Upper lobe of left lung (tissue), 6 donors: ENCODE results near the gene HIPK1. TPM values are rescaled to one million over a fixed set of nuclear protein-coding genes. Genes with fewer than 3 reads are reported as not detected.

Experiments used
- ATAC-seq, 2 donors: fragments of 200-7000 bp; cut with Tn5 transposase; one replicate each; pipeline ENCODE4 v1.9.1; 2022; ENCODE audit warnings: mild to moderate bottlenecking in 2 of 2, moderate library complexity in 2 of 2; ENCODE audit not compliant: low FRiP score in 2 of 2
- DNase-seq, 2 donors: peaks; one replicate each; pipeline ENCODE4 v3.0.0-alpha.2; 2019 to 2020
- H3K27ac ChIP-seq, 4 donors: fragments of 200-600 bp; sonication (generic); one replicate each; pipeline ENCODE4 v1.5.1; 2016 to 2019
- H3K27me3 ChIP-seq, 4 donors: fragments of 200-600 bp; sonication (generic); one replicate each; pipeline ENCODE4 v1.5.1; 2017 to 2019
- H3K36me3 ChIP-seq, 4 donors: fragments of 200-600 bp; sonication (generic); one replicate each; pipeline ENCODE4 v1.5.1; 2016 to 2019
- H3K4me1 ChIP-seq, 4 donors: fragments of 200-600 bp; sonication (generic); one replicate each; pipeline ENCODE4 v1.5.1; 2018 to 2019
- H3K4me3 ChIP-seq, 4 donors: fragments of 200-600 bp; sonication (generic); one replicate each; pipeline ENCODE4 v1.5.1; 2017 to 2019; ENCODE audit warnings: mild to moderate bottlenecking in 2 of 4, moderate library complexity in 1 of 4
- H3K9me3 ChIP-seq, 4 donors: fragments of 200-600 bp; sonication (generic); one replicate each; pipeline ENCODE4 v1.5.1; 2018 to 2019
- EP300 ChIP-seq, 4 donors: sonication (generic); formaldehyde crosslinking; IDR thresholded peaks; one replicate each; pipeline ENCODE4 v1.5.1; 2017; ENCODE audit warnings: antibody characterized with exemption in 4 of 4, control low read depth in 2 of 4
- POLR2A ChIP-seq, 4 donors: fragments of 450-650 bp; IDR thresholded peaks; one replicate each; pipeline ENCODE4 v1.5.1; 2016 to 2017; ENCODE audit warnings: antibody characterized with exemption in 4 of 4, mild to moderate bottlenecking in 2 of 4
- POLR2AphosphoS5 ChIP-seq, 2 donors: sonication (generic); formaldehyde crosslinking; IDR thresholded peaks; one replicate each; pipeline ENCODE4 v1.5.1; 2017; ENCODE audit warnings: antibody characterized with exemption in 2 of 2
- WGBS, 2 donors: methylation state at CpG; one replicate each; pipeline ENCODE4 v1.1.5; 2017 to 2018; 5-methylcytosine and 5-hydroxymethylcytosine counted together
- total RNA-seq, 6 donors: library from RNA; depleted of rRNA in 4 of 6; stranded (reverse); fragments of >200 nt in 4 of 6; gene quantifications; one replicate each; pipeline versions ENCODE4 v1.1.0 to v1.2.1, GENCODE V29; 2016 to 2021
- TF ChIP-seq, protein P1 (sequence below), 6 experiments: fragments of 450-650 bp in 4 of 6; fragments of 200-600 bp in 2 of 6; sonication (generic) in 2 of 6; IDR thresholded peaks; one replicate each; pipeline ENCODE4 v1.5.1; 2016 to 2019; ENCODE audit warnings: antibody characterized with exemption in 6 of 6
- donor health status: DM: no; HTN: no; CAD: no; lungs with moderate emphysema.
- donor health status: DM: no; HTN: yes; CAD: no; lungs with severe emphysema.

The HIPK1 gene
- 10 to 100 TPM; 31.4 to 85.5 (median 64.0) TPM for total RNA-seq

DNA sequence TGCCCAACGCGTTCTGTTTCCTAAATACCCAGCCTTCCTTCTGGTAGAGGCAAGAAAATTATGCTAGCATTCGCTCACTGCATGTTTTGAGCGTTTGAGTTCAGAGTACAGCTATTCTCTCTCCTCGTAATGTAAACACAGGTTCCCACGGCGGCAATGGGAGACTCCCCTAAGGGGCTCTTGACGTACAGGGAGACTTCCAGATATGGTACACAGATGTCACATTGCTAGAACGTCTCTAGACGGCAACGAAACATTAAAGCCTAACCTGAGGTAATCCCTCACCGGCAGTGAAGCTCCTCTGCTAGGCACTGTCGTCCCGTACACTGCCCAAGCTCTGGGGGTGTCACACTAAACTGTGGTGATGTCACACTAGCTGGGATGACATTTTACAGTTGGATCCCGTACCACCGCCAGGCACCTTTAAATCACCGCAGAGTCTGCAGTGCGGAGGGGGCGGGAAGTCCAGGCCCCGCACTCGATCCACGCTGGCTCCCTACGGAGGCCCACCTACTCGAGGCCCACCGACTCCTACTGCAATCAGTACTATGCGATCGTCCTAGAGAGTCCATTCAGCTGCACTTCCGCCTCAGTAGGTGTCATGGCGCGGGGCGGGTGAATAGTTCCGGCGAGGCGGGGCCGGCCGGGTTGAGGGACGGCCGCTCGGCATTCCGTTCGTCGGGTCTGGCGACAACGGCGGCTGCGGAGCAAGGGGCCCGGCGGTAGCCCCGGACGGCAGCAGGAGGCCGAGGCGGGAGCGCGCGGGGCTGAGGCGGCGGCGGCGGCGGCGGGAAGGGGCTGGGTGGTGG is at the start of gene HIPK1:
HIPK1 (plus strand) TSS at position 384 of the 809 bp plus-strand sequence.
- peaks cover 23 to 48% (median 38%) of the 10 kb centered on the region in 4 donors for H3K4me1 ChIP-seq
- WGBS, 2 donors = 0 to 1% methylated on average over 20 to 27 of the region's 61 CpGs
- H3K9me3 ChIP-seq = no peaks in the 10 kb centered on the region
- peak within 1 kb of the TSS; percentile 96 to 99 (median 98) for H3K27ac ChIP-seq
- H3K27me3 ChIP-seq = no peaks in the 10 kb centered on the region
- H3K4me3 ChIP-seq = peak within 1 kb of the TSS; percentile 71 to 94 (median 84)
- peak; percentile 96 to 98 for DNase-seq
- peak; percentile 96 for ATAC-seq
- TF ChIP-seq POLR2A (IDR thresholded peaks at IDR 0.05) = peak; percentile 40 to 87 (median 54)
- TF ChIP-seq EP300 (IDR thresholded peaks at IDR 0.05) = peak in 1 of 4 donors; percentile 37
- peak; percentile 87 to 90 for TF ChIP-seq POLR2AphosphoS5 (IDR thresholded peaks at IDR 0.05)
- TF ChIP-seq, protein P1, sequence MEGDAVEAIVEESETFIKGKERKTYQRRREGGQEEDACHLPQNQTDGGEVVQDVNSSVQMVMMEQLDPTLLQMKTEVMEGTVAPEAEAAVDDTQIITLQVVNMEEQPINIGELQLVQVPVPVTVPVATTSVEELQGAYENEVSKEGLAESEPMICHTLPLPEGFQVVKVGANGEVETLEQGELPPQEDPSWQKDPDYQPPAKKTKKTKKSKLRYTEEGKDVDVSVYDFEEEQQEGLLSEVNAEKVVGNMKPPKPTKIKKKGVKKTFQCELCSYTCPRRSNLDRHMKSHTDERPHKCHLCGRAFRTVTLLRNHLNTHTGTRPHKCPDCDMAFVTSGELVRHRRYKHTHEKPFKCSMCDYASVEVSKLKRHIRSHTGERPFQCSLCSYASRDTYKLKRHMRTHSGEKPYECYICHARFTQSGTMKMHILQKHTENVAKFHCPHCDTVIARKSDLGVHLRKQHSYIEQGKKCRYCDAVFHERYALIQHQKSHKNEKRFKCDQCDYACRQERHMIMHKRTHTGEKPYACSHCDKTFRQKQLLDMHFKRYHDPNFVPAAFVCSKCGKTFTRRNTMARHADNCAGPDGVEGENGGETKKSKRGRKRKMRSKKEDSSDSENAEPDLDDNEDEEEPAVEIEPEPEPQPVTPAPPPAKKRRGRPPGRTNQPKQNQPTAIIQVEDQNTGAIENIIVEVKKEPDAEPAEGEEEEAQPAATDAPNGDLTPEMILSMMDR (IDR thresholded peaks at IDR 0.05) = peak in 3 of 6 experiments; percentile 26 to 44 (median 30)
- H3K36me3 ChIP-seq = no peaks in the 10 kb centered on the region

GRCh38 chr1:113879739-113880038 is 49.4 kb upstream of the HIPK1 start:
- DNase-seq (no peak), ATAC-seq (no peak)
- 92 to 96% methylated on average over 4 of the region's 4 CpGs for WGBS, 2 donors
- Histone ChIP-seq H3K36me3 (no peaks in the 10 kb centered on the region), H3K9me3 (no peaks in the 10 kb centered on the region), H3K4me3 (no peak overlapping the region), H3K27ac (no peak overlapping the region), H3K4me1 (peaks cover 0 to 2% (median 0%) of the 10 kb centered on the region in 4 donors), H3K27me3 (no peaks in the 10 kb centered on the region)
- TF ChIP-seq, protein P1 (IDR thresholded peaks at IDR 0.05) = no peak
- TF ChIP-seq POLR2AphosphoS5 (IDR thresholded peaks at IDR 0.05) (no peak), POLR2A (IDR thresholded peaks at IDR 0.05) (no peak), EP300 (IDR thresholded peaks at IDR 0.05) (no peak)

GRCh38 chr1:113881661-113882060 is 47.5 kb upstream of the HIPK1 start:
- Histone ChIP-seq H3K36me3 (no peaks in the 10 kb centered on the region), H3K27me3 (no peaks in the 10 kb centered on the region), H3K4me3 (no peak overlapping the region), H3K27ac (no peak overlapping the region), H3K4me1 (peaks cover 0 to 2% (median 0%) of the 10 kb centered on the region in 4 donors), H3K9me3 (no peaks in the 10 kb centered on the region)
- WGBS, 2 donors = 79 to 89% methylated on average over 2 of the region's 2 CpGs
- TF ChIP-seq POLR2AphosphoS5 (IDR thresholded peaks at IDR 0.05) (no peak), POLR2A (IDR thresholded peaks at IDR 0.05) (no peak), EP300 (IDR thresholded peaks at IDR 0.05) (no peak)
- TF ChIP-seq, protein P1 (IDR thresholded peaks at IDR 0.05) = no peak
- ATAC-seq (no peak), DNase-seq (no peak)

GRCh38 chr1:113886417-113887401 is 42.4 kb upstream of the HIPK1 start:
- Histone ChIP-seq H3K36me3 (no peaks in the 10 kb centered on the region), H3K27me3 (no peaks in the 10 kb centered on the region), H3K4me1 (no peaks in the 10 kb centered on the region), H3K27ac (peak overlapping the region; percentile 32 to 73 (median 55)), H3K9me3 (no peaks in the 10 kb centered on the region), H3K4me3 (peak overlapping the region in 2 of 4 donors; percentile 14 to 17)
- TF ChIP-seq POLR2AphosphoS5 (IDR thresholded peaks at IDR 0.05) = no peak
- TF ChIP-seq, protein P1 (IDR thresholded peaks at IDR 0.05) = no peak
- TF ChIP-seq EP300 (IDR thresholded peaks at IDR 0.05) = no peak
- no peak for TF ChIP-seq POLR2A (IDR thresholded peaks at IDR 0.05)
- 58 to 73% methylated on average over 17 of the region's 17 CpGs for WGBS, 2 donors
- peak; percentile 14 to 63 for ATAC-seq
- DNase-seq = peak in 1 of 2 donors; percentile 48
